ENCODE data around the gene DRD4. TPM values are rescaled to one million over a fixed set of nuclear protein-coding genes. Genes with fewer than 3 reads are reported as not detected.

Gene DRD4
- total RNA-seq, 2 experiments from 2014 or later: 0.70 to 0.82 TPM

DNA sequence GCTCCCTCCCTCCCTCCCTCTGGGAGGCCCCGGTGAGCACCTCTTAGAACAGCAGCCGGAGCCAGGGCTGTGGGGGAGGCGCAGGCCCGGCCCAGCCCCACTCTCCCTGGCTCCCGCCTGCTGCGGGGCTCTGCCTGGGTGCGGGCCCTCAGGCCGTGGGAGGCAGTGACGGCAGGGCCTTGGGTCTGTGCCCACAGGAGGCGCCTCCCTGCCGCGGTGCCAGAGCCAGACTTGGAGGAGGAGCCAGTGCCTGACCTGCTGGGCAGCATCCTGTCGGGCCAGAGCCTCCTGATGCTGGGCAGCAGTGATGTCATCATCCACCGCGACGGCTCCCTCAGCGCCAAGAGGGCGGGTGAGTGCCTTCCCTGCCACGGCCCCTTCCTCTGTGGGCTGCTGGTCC lies 30.8 kb upstream of the DRD4 start:
- H3K9me3 ChIP-seq (ENCODE audit: control insufficient read depth in 1 of 2, insufficient read depth in 1 of 2, low read length in 2 of 2): no peaks in the 10 kb centered on the region
- Mint-ChIP-seq H3K27ac (no peak overlapping the region), H3K27me3 (no peaks in the 10 kb centered on the region), H3K4me1 (ENCODE audit: low read depth) (no peaks in the 10 kb centered on the region), H3K4me3 (no peak overlapping the region), H3K36me3 (ENCODE audit: low read depth) (peaks cover 58% of the 10 kb centered on the region), H3K9me3 (no peaks in the 10 kb centered on the region)
- ATAC-seq (ENCODE audit: poor library complexity): no peak
- H3K36me3 ChIP-seq (ENCODE audit: insufficient read depth, low read length): peaks cover 93% of the 10 kb centered on the region
- intact Hi-C loops (cut with DNase I, micrococcal nuclease): no loop called here
- ChIA-PET CTCF (no interaction called here), POLR2A (interaction anchor here (0.6 kb wide), 1 partner anchor 1792 kb away, joined by 3 read pairs; no protein-coding TSS in a partner anchor)
- no peaks in the 10 kb centered on the region for H3K4me1 ChIP-seq (ENCODE audit: insufficient read depth, low read length)
- H3K27me3 ChIP-seq (ENCODE audit: control insufficient read depth in 1 of 2, insufficient read depth in 2 of 2, low read length in 2 of 2): no peaks in the 10 kb centered on the region
- no peak overlapping the region for H3K4me3 ChIP-seq (ENCODE audit: low read length)
- no peak overlapping the region for H3K27ac ChIP-seq (ENCODE audit: low read depth in 1 of 2, low read length in 2 of 2)
- no peak for DNase-seq
- no peak for TF ChIP-seq CTCF (IDR thresholded peaks at IDR 0.05)

DNA sequence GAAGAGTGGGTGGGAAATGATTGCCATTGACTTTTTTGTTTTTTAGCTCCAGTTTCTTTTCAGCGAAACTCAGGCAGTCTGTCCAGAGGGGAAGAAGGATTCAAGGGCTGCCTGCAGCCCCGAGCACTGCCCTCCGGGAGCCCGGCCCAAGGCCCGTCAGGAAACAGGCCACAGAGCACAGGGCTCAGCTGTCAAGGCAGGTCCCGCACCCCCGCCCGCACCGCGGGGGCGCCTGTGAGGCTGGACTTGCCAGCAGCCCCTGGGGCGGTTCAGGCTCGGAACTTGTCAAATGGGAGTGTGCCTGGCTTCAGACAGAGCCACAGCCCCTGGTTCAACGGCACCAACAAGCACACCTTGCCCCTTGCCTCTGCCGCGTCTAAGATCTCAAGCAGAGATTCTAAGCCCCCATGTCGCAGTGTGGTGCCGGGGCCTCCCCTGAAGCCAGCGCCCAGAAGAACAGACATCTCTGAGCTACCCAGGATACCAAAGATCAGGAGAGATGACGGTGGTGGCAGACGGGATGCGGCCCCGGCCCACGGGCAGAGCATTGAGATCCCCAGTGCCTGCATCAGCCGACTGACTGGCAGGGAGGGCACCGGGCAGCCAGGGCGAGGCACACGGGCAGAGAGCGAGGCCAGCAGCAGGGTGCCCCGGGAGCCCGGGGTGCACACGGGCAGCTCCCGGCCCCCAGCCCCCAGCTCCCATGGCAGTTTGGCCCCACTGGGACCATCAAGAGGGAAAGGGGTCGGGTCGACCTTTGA lies 29.9 kb upstream of the DRD4 start:
- Histone ChIP-seq H3K4me3 (ENCODE audit: low read length) (no peak overlapping the region), H3K36me3 (ENCODE audit: insufficient read depth, low read length) (peaks cover 92% of the 10 kb centered on the region), H3K9me3 (ENCODE audit: control insufficient read depth in 1 of 2, insufficient read depth in 1 of 2, low read length in 2 of 2) (no peaks in the 10 kb centered on the region), H3K27ac (ENCODE audit: low read depth in 1 of 2, low read length in 2 of 2) (no peak overlapping the region), H3K4me1 (ENCODE audit: insufficient read depth, low read length) (no peaks in the 10 kb centered on the region), H3K27me3 (ENCODE audit: control insufficient read depth in 1 of 2, insufficient read depth in 2 of 2, low read length in 2 of 2) (no peaks in the 10 kb centered on the region)
- ChIA-PET POLR2A (interaction anchor here (0.6 kb wide), 1 partner anchor 1791 kb away, joined by 3 read pairs; no protein-coding TSS in a partner anchor), CTCF (interaction anchor here (0.6 kb wide), 1 partner anchor 59 kb away, joined by 3 read pairs; no protein-coding TSS in a partner anchor)
- Mint-ChIP-seq H3K9me3 (no peaks in the 10 kb centered on the region), H3K4me1 (ENCODE audit: low read depth) (peaks cover 3% of the 10 kb centered on the region), H3K27me3 (no peaks in the 10 kb centered on the region), H3K27ac (no peak overlapping the region), H3K4me3 (no peak overlapping the region), H3K36me3 (ENCODE audit: low read depth) (peaks cover 58% of the 10 kb centered on the region)
- intact Hi-C loops (cut with DNase I, micrococcal nuclease): no loop called here
- no peak for TF ChIP-seq CTCF (IDR thresholded peaks at IDR 0.05)
- DNase-seq: peak in 1 of 14 experiments; percentile 23
- no peak for ATAC-seq (ENCODE audit: poor library complexity)

- Mint-ChIP-seq H3K36me3 (ENCODE audit: low read depth) (peaks cover 58% of the 10 kb centered on the region), H3K4me3 (no peak overlapping the region), H3K9me3 (no peaks in the 10 kb centered on the region), H3K27me3 (no peaks in the 10 kb centered on the region), H3K4me1 (ENCODE audit: low read depth) (peaks cover 5% of the 10 kb centered on the region), H3K27ac (peak overlapping the region; percentile 65)
- ChIA-PET POLR2A (no interaction called here), CTCF (no interaction called here)
- Histone ChIP-seq H3K36me3 (ENCODE audit: insufficient read depth, low read length) (peaks cover 96% of the 10 kb centered on the region), H3K27me3 (ENCODE audit: control insufficient read depth in 1 of 2, insufficient read depth in 2 of 2, low read length in 2 of 2) (no peaks in the 10 kb centered on the region), H3K4me3 (ENCODE audit: low read length) (no peak overlapping the region), H3K27ac (ENCODE audit: low read depth in 1 of 2, low read length in 2 of 2) (no peak overlapping the region), H3K4me1 (ENCODE audit: insufficient read depth, low read length) (peaks cover 2% of the 10 kb centered on the region), H3K9me3 (ENCODE audit: control insufficient read depth in 1 of 2, insufficient read depth in 1 of 2, low read length in 2 of 2) (peaks cover 0 to 3% of the 10 kb centered on the region in 2 experiments)
- DNase-seq (peak in 1 of 14 experiments; percentile 25), ATAC-seq (ENCODE audit: poor library complexity) (no peak)
- no peak for TF ChIP-seq CTCF (IDR thresholded peaks at IDR 0.05)
- intact Hi-C loops (cut with DNase I, micrococcal nuclease): no loop called here
These were observed 29.0 kb upstream of the DRD4 start for GRCh38 chr11:607971-608659.

Measured in CD4-positive, alpha-beta T cell (primary cell).